GM19324 (cell line): ENCODE measurements around the gene P3H2.

Source experiments
- ATAC-seq: cut with Tn5 transposase; IDR thresholded peaks from one replicate; pipeline ENCODE4 v1.9.1; 2021; ENCODE audit warnings: mild to moderate bottlenecking, moderate library complexity; ENCODE audit not compliant: unreplicated experiment, low FRiP score

P3H2 gene

GRCh38 chr3:189909573-189909972 lies 211.1 kb downstream of the P3H2 start:
- no peak for ATAC-seq

- ATAC-seq, result no peak
These were observed 211.6 kb downstream of the P3H2 start for GRCh38 chr3:189909139-189909538.

GRCh38 chr3:189908646-189909045 lies 212.1 kb downstream of the P3H2 start:
- ATAC-seq, result no peak

- no peak for ATAC-seq
These were observed 212.9 kb downstream of the P3H2 start for GRCh38 chr3:189907803-189908202.
